Right lobe of liver (tissue), 4 donors: Measurements from ENCODE around the gene TSFM.

ENCODE experiments used
- POLR2A ChIP-seq: fragments of 450-650 bp; IDR thresholded peaks from one replicate; pipeline ENCODE4 v1.6.1; 2017; ENCODE audit warnings: antibody characterized with exemption, mild to moderate bottlenecking
- TF ChIP-seq, protein P1 (sequence below), 4 donors: fragments of 200-600 bp in 3 of 4; fragments of 450-650 bp in 1 of 4; IDR thresholded peaks; one replicate each; pipeline versions ENCODE4 v1.5.1 to v1.8.0; 2016 to 2022; ENCODE audit warnings: antibody characterized with exemption in 4 of 4, mild to moderate bottlenecking in 2 of 4
- donor health status: DM: no; HTN: no; CAD: no.
- donor health status: DM: no; HTN: no; CAD: no.
- donor health status: DM: no; HTN: yes; CAD: no.

DNA sequence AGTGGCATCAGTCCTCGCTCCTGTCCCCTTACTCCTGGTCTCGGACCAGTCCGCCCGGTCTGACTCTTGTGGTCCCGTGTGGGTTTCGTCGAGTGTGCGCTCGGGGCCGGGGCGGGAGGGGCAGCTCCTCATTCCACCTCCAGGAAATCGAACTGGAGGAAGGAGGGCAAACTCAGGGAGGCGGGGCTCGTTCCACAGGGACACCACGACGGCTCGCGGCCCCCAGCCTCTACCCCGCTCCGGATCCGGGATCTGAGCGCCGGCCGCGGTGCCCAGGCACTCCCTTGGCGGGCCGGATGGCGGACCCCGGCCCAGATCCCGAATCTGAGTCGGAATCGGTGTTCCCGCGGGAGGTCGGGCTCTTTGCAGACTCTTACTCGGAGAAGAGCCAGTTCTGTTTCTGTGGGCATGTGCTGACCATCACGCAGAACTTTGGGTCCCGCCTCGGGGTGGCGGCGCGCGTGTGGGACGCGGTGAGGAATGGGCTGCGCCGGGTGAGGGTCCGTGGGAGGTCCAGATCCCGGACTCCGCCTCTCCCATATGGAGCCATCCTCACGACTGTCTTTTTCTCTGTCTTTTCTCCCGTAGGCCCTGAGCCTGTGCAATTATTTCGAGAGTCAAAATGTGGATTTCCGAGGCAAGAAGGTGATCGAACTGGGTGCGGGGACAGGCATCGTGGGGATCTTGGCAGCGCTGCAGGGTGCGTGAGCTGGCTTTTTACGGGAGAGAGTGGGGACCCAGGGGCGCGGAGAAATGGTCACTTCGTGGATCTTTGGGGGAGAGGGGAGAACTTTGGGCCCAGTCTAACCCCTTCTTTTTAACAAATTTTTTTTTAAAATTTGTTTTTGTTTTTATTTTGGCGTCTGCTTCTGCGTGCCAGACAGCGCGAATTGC lies 9.9 kb upstream of the TSFM start, which contains the start of gene EEF1AKMT3:
- TF ChIP-seq, protein P1, sequence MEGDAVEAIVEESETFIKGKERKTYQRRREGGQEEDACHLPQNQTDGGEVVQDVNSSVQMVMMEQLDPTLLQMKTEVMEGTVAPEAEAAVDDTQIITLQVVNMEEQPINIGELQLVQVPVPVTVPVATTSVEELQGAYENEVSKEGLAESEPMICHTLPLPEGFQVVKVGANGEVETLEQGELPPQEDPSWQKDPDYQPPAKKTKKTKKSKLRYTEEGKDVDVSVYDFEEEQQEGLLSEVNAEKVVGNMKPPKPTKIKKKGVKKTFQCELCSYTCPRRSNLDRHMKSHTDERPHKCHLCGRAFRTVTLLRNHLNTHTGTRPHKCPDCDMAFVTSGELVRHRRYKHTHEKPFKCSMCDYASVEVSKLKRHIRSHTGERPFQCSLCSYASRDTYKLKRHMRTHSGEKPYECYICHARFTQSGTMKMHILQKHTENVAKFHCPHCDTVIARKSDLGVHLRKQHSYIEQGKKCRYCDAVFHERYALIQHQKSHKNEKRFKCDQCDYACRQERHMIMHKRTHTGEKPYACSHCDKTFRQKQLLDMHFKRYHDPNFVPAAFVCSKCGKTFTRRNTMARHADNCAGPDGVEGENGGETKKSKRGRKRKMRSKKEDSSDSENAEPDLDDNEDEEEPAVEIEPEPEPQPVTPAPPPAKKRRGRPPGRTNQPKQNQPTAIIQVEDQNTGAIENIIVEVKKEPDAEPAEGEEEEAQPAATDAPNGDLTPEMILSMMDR (IDR thresholded peaks at IDR 0.05), result no peak
- no peak for TF ChIP-seq POLR2A
